HL-60 (cell line): Measurements from ENCODE around the gene BHLHE23.

Source experiments
- DNase-seq, 2 experiments: peaks; one replicate each; pipeline ENCODE4 v3.0.0-alpha.2; 2010 to 2020; ENCODE audit warnings: low read depth in 1 of 2, low spot score in 1 of 2
- H3K27ac ChIP-seq: fragments of 250-450 bp; sonication (Bioruptor Pico); replicated peaks from 2 replicates; pipeline ENCODE4 v1.5.1; 2020; ENCODE audit warnings: mild to moderate bottlenecking, moderate library complexity
- H3K27me3 ChIP-seq: fragments of 250-450 bp; sonication (Bioruptor Pico); 2 replicates; pipeline ENCODE4 v1.5.1; 2021; ENCODE audit warnings: mild to moderate bottlenecking, moderate library complexity; ENCODE audit not compliant: insufficient read depth, poor library complexity, severe bottlenecking
- H3K4me3 ChIP-seq: replicated peaks from 2 replicates; pipeline ENCODE4 v1.5.1; 2011; ENCODE audit warnings: mild to moderate bottlenecking, control low read depth, low read length; ENCODE audit not compliant: insufficient read depth
- CTCF ChIP-seq: IDR thresholded peaks from one replicate; pipeline ENCODE4 v1.5.1; 2011; ENCODE audit warnings: low read length, control low read depth, inconsistent platforms; ENCODE audit not compliant: insufficient read depth
- GABPA ChIP-seq: IDR thresholded peaks from 2 replicates; pipeline ENCODE4 v1.6.1; 2012; ENCODE audit warnings: low read depth
- POLR2AphosphoS5 ChIP-seq: IDR thresholded peaks from 2 replicates; pipeline ENCODE4 v1.6.1; 2012; ENCODE audit warnings: low read depth
- SPI1 ChIP-seq: IDR thresholded peaks from 2 replicates; pipeline ENCODE4 v1.6.1; 2012; ENCODE audit warnings: low read depth, mild to moderate bottlenecking, borderline replicate concordance
- TF ChIP-seq, protein P1 (sequence below): IDR thresholded peaks from 2 replicates; pipeline ENCODE4 v1.6.1; 2012; ENCODE audit warnings: low read depth; ENCODE audit not compliant: insufficient replicate concordance

Gene BHLHE23

GRCh38 chr20:62971950-62972844 is 34.6 kb downstream of the BHLHE23 start:
- peaks cover 36% of the 10 kb centered on the region for H3K27me3 ChIP-seq
- H3K27ac ChIP-seq = no peak overlapping the region
- TF ChIP-seq CTCF = peak; percentile 91
- no peak for TF ChIP-seq GABPA
- TF ChIP-seq, protein P1, sequence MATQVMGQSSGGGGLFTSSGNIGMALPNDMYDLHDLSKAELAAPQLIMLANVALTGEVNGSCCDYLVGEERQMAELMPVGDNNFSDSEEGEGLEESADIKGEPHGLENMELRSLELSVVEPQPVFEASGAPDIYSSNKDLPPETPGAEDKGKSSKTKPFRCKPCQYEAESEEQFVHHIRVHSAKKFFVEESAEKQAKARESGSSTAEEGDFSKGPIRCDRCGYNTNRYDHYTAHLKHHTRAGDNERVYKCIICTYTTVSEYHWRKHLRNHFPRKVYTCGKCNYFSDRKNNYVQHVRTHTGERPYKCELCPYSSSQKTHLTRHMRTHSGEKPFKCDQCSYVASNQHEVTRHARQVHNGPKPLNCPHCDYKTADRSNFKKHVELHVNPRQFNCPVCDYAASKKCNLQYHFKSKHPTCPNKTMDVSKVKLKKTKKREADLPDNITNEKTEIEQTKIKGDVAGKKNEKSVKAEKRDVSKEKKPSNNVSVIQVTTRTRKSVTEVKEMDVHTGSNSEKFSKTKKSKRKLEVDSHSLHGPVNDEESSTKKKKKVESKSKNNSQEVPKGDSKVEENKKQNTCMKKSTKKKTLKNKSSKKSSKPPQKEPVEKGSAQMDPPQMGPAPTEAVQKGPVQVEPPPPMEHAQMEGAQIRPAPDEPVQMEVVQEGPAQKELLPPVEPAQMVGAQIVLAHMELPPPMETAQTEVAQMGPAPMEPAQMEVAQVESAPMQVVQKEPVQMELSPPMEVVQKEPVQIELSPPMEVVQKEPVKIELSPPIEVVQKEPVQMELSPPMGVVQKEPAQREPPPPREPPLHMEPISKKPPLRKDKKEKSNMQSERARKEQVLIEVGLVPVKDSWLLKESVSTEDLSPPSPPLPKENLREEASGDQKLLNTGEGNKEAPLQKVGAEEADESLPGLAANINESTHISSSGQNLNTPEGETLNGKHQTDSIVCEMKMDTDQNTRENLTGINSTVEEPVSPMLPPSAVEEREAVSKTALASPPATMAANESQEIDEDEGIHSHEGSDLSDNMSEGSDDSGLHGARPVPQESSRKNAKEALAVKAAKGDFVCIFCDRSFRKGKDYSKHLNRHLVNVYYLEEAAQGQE = no peak
- peak; percentile 78 to 90 for DNase-seq
- no peak overlapping the region for H3K4me3 ChIP-seq

GRCh38 chr20:62971211-62971949 is 35.4 kb downstream of the BHLHE23 start:
- Histone ChIP-seq H3K27me3 (peaks cover 31% of the 10 kb centered on the region), H3K4me3 (no peak overlapping the region), H3K27ac (no peak overlapping the region)
- DNase-seq = no peak
- TF ChIP-seq GABPA (no peak), SPI1 (no peak), CTCF (no peak)

DNA sequence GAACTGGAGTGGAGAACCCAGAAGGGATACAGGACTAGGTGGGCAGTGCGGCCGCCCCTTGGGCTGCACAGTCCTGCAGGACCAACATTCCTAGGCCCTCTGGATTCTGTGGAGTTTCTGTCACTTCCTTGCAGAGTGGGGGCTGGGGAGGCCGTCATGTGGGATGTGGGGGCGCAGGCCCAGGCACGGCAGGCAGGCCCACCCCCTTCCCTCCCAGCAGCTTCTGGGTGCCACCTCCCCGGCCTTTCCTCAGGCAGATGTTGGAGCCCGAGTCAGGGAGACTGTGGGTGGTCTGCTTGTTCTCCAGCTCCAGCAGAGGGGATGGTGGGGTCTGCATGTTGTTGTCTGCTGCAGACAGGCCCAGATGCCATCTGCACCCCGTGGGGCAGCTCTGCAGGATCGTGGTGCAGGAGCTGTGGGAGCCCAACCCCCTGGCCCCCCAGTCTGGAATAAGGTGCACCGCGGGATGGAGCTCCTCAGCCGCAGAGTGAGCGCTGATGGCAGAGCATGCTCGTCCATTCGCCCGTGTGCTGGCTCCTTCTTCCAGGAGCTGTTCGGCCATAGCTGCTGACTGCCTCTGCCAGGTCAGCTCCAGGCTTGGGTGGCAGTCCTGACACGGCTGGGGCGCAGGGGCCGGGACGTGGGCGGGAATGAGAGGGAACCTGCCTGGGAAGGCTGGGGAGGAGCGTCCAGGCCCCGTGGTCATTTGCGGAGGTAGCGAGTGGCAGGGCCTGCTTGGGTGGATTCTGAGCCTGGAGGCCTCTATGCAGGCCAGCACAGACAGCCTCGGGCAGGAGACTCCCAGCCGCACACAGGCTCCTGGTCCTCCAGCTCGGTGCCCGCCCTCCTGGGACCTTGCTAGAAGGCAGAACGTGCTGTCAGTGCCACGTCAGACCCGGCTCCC is 36.2 kb downstream of the BHLHE23 start:
- DNase-seq = no peak
- peaks cover 30% of the 10 kb centered on the region for H3K27me3 ChIP-seq
- TF ChIP-seq, protein P1 = no peak
- TF ChIP-seq POLR2AphosphoS5 = no peak
- TF ChIP-seq GABPA = no peak
- TF ChIP-seq CTCF = no peak
- no peak for TF ChIP-seq SPI1
- H3K4me3 ChIP-seq = no peak overlapping the region
- no peak overlapping the region for H3K27ac ChIP-seq
